ENCODE results near the gene TXN2. TPM values are rescaled to one million over a fixed set of nuclear protein-coding genes. Genes with fewer than 3 reads are reported as not detected.
"Not testable (repeated sequence)": the region's sequence is repeated elsewhere in the genome, so short reads cannot be mapped to it uniquely, and the experiment has no call there.

The TXN2 gene
- total RNA-seq, 1 experiment from 2014 or later: 123 TPM

DNA sequence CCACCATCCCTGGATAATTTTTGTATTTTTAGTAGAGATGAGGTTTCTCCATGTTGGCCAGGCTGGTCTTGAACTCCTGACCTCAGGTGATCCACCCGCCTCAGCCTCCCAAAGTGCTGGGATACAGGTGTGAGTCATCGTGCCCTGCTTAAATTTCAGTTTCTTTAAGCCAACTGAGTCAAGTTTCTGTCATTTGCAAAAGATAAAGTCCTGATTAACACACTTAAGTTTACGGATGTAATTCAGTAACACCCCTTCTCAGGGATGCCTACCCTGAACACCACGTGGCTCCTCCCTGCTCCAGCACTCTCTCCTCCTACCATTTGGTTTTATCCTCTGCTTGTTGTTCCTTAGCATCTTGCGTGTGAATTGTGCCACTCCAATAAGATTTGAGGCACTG is 57.0 kb downstream of the TXN2 start:
- not testable (repeated sequence) for H3K36me3 ChIP-seq, DNase-seq, H3K4me3 ChIP-seq, H3K9me3 ChIP-seq, H3K27me3 ChIP-seq

DNA sequence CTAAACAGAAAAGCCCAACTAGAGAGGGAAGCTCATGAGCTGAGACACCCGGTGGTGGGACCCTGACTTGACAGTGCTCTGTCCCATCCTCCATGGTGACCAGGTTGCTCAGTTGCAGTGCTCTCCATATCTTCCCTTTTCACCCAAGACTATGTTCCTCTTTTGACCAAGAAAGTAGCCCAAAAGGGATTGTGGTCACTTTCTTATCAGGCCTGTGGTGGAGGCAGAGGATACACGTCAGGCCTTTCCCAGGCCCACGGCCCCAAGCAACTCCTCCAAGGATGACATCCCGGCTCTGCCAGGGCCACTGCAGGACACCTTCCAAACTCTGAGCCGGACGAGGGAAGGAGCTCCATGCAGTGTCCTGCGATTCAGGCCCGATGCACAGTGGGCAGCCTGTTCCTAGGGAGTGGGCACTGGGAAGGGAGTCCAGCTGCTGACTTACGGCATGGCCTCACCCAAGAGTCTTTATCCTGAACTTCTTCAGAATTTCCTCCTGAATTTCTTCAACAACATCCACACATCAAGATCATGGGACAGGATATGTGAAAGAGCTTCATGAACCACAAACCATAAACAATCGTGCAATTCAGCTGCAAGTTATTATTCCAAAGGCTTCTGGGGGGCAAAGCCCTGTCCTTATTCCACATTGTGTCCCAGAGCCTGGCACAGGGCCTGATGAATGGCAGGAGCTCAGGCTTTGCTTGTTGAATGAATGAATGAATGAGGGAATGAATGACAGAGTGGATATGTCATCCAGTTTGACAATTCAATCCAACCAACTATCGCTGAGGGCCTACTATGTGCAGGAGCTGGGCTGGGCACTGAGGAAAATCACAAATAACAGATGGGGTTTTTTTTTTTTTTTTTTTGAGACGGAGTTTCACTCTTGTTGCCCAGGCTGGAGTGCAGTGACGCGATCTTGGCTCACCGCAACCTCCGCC is 57.7 kb downstream of the TXN2 start:
- no peaks in the 10 kb centered on the region for H3K9me3 ChIP-seq
- no peak for DNase-seq
- no peaks in the 10 kb centered on the region for H3K27me3 ChIP-seq
- no peaks in the 10 kb centered on the region for H3K36me3 ChIP-seq
- no peak overlapping the region for H3K4me3 ChIP-seq

DNA sequence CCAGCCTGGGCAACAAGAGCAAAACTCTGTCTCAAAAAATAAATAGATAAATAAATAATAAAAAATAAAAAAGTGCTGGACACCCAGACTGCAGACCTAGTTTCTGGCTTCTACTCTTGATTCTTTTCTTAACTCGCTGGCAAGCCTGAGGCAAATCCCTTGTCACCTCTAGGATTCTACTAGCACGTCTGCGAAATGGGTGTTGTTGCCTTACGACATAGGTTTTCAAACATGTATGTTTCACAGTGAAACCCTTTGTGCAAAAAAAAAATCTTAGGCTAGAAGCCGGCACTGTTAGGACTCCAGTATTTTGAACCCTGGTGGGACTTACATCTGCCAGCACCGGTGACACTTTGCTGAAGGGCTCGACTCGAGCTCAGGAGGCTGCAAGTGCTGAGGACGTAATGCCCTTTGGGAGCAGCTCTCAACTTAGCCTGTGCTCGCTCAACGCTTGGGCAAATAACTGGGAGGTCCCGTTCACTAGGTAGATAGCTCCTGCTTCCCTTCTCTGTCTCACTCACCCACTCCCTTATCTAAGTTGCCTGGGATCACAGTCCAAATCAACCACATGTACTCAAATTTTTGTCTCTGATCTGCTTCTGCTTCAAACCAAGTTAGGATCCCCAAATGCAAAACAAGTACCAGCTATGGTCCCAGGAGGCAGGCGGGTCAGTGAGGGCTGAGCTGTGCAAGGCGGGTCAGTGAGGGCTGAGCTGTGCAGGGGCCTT is 59.0 kb downstream of the TXN2 start:
- Histone ChIP-seq H3K4me3 (no peak overlapping the region), H3K36me3 (no peaks in the 10 kb centered on the region), H3K27me3 (no peaks in the 10 kb centered on the region), H3K9me3 (no peaks in the 10 kb centered on the region)
- DNase-seq: no peak

DNA sequence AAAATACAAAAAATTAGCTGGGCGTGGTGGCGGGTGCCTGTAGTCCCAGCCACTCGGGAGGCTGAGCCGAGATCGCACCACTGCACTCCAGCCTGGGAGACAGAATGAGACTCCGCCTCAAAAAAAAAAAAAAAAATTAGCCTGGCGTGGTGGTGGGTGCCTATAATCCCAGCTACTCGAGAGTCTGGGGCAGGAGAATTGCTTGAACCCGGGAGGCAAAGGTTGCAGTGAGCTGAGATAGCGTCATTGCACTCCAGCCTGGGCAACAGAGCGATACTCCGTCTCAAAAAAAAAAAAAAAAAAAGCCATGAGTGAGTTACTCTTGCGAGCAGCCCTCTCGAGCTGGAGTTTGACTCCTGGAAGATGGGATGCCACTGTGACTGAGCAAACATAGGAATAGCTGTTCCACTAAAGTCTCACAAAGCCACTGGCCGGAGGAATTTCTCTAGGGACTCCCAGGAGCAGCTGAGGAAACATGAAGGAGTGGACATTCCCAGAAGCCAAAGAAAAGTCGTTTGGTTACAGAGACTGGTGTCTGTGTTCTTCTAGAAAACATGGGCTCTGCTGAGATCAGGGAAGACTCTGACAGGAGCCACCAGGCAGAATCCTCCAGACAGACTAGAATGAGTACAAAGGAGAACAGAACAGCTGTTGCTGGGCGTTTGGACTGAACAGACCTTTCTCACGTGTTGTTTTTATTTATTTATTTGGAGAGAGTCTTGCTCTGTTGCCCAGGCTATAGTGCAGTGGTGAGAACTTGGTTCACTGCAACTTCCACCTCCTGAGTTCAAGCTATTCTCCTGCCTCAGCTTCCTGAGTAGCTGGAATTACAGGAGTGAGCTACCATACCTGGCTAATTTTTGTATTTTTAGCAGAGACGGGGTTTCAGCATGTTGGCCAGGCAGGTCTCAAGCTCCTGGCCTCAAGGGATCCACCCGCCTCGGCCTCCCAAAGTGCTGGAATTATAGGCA is 61.2 kb downstream of the TXN2 start:
- no peaks in the 10 kb centered on the region for H3K27me3 ChIP-seq
- H3K36me3 ChIP-seq: no peaks in the 10 kb centered on the region
- DNase-seq: no peak
- H3K4me3 ChIP-seq: no peak overlapping the region
- H3K9me3 ChIP-seq: no peaks in the 10 kb centered on the region

DNA sequence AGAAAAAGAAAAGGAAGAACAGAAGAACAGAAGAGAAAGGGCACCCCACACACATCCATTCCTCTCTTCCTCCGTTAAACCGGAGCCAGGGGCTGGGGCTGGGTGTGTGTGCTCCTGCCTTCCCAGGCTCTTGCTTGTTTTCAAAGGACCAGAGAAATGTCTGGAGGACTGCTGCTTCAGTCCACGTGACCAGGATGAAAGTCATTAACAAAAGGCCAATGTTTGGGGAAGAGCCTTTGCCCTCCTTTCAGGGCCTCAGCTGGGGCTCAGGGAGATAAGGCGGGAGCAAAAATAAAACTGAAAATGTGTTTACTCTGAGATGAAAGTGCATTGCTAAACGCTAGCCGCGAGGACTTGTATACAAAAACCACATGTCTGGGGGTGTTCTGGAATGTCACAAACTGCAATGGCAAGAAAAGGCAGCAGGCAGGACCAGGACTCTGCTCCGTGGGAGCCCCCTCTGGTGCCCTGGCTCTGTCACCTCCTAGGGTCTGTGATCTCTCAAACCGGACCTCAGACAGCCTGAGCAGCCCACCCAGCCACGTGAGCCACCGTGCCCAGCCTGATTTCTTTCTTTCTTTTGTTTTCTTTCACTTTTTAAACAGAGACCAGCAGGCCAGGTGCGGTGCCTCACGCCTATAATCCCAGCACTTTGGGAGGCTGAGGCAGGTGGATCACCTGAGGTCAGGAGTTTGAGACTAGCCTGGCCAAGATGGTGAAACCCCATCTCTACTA is 62.1 kb downstream of the TXN2 start:
- H3K36me3 ChIP-seq: no peaks in the 10 kb centered on the region
- H3K27me3 ChIP-seq: no peaks in the 10 kb centered on the region
- H3K4me3 ChIP-seq: no peak overlapping the region
- no peaks in the 10 kb centered on the region for H3K9me3 ChIP-seq
- DNase-seq: no peak

DNA sequence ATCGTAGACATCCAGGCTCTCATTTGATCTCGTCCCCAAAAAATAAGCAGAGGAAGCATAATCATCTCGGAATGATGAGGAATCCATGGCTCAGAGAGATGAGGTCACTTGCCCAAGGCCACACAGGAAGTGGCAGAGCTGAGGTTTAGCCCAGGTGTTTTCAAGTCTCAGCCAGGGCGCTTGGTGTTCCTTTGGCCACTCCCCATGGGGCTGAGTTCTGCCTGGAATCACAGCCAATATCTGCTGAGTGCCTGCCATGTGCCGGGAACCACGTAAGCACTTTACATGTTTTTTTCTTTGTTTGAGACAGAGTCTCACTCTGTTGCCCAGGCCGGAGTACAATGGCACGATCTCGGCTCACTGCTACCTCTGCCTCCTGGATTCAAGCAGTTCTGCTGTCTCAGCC is 64.2 kb downstream of the TXN2 start:
- H3K27me3 ChIP-seq: no peaks in the 10 kb centered on the region
- DNase-seq: peak; percentile 70
- H3K4me3 ChIP-seq: no peak overlapping the region
- H3K36me3 ChIP-seq: no peaks in the 10 kb centered on the region
- no peaks in the 10 kb centered on the region for H3K9me3 ChIP-seq

Other genes starting within 250 kb of the TXN2 start
- 43.4 and 57.9 TPM in 2 replicates for gene APOL2, start 242.1 kb downstream of the TXN2 start, total RNA-seq (2014; rRNA removed; shearing (Covaris generic); ENCODE audit: low replicate concordance)
- 0.49 and 2.4 TPM in 2 replicates for gene APOL1, start 228.5 kb downstream of the TXN2 start, total RNA-seq (2014; rRNA removed; shearing (Covaris generic); ENCODE audit: low replicate concordance)
- gene MYH9, start 93.7 kb downstream of the TXN2 start, total RNA-seq (2014; rRNA removed; shearing (Covaris generic); ENCODE audit: low replicate concordance): 323 and 380 TPM in 2 replicates
- 3.5 and 8.5 TPM in 2 replicates for gene FOXRED2, start 25.4 kb upstream of the TXN2 start, total RNA-seq (2014; rRNA removed; shearing (Covaris generic); ENCODE audit: low replicate concordance)
- 575 and 712 TPM in 2 replicates for gene EIF3D, start 47.5 kb upstream of the TXN2 start, total RNA-seq (2014; rRNA removed; shearing (Covaris generic); ENCODE audit: low replicate concordance)
- not detected in 2 replicates for gene CACNG2, start 222.1 kb upstream of the TXN2 start, total RNA-seq (2014; rRNA removed; shearing (Covaris generic); ENCODE audit: low replicate concordance)